ENCODE data around the gene CYP39A1. TPM values are rescaled to one million over a fixed set of nuclear protein-coding genes. Genes with fewer than 3 reads are reported as not detected.
A peak's percentile ranks its signal among the peaks of the same experiment; 100 is the strongest.

The CYP39A1 gene
- total RNA-seq, 1 donor from 2014 or later, result 0.29 TPM

GRCh38 chr6:46632053-46632452 lies 20.6 kb downstream of the CYP39A1 start:
- no peak for TF ChIP-seq CTCF (IDR thresholded peaks at IDR 0.05; ENCODE audit: insufficient read depth, low read length, poor library complexity, severe bottlenecking)
- Histone ChIP-seq H3K4me3 (ENCODE audit: low read depth, low read length) (no peak overlapping the region), H3K36me3 (ENCODE audit: control insufficient read depth, insufficient read depth, low read length) (no peaks in the 10 kb centered on the region), H3K27me3 (ENCODE audit: control insufficient read depth, insufficient read depth, low read length) (no peaks in the 10 kb centered on the region)
- DNase-seq (ENCODE audit: low read depth), result no peak

- no peak for DNase-seq (ENCODE audit: low read depth)
- H3K36me3 ChIP-seq (ENCODE audit: control insufficient read depth, insufficient read depth, low read length), result no peaks in the 10 kb centered on the region
- no peaks in the 10 kb centered on the region for H3K27me3 ChIP-seq (ENCODE audit: control insufficient read depth, insufficient read depth, low read length)
- TF ChIP-seq CTCF (IDR thresholded peaks at IDR 0.05; ENCODE audit: insufficient read depth, low read length, poor library complexity, severe bottlenecking), result no peak
- no peak overlapping the region for H3K4me3 ChIP-seq (ENCODE audit: low read depth, low read length)
Measured at GRCh38 chr6:46629691-46630090, 22.9 kb downstream of the CYP39A1 start.

- no peak for DNase-seq (ENCODE audit: low read depth)
- TF ChIP-seq CTCF (IDR thresholded peaks at IDR 0.05; ENCODE audit: insufficient read depth, low read length, poor library complexity, severe bottlenecking), result no peak
- Histone ChIP-seq H3K36me3 (ENCODE audit: control insufficient read depth, insufficient read depth, low read length) (no peaks in the 10 kb centered on the region), H3K4me3 (ENCODE audit: low read depth, low read length) (no peak overlapping the region), H3K27me3 (ENCODE audit: control insufficient read depth, insufficient read depth, low read length) (no peaks in the 10 kb centered on the region)
Measured at GRCh38 chr6:46628976-46629375, 23.6 kb downstream of the CYP39A1 start.

GRCh38 chr6:46628498-46628897 lies 24.1 kb downstream of the CYP39A1 start:
- TF ChIP-seq CTCF (IDR thresholded peaks at IDR 0.05; ENCODE audit: insufficient read depth, low read length, poor library complexity, severe bottlenecking), result no peak
- no peaks in the 10 kb centered on the region for H3K36me3 ChIP-seq (ENCODE audit: control insufficient read depth, insufficient read depth, low read length)
- no peaks in the 10 kb centered on the region for H3K27me3 ChIP-seq (ENCODE audit: control insufficient read depth, insufficient read depth, low read length)
- no peak overlapping the region for H3K4me3 ChIP-seq (ENCODE audit: low read depth, low read length)
- DNase-seq (ENCODE audit: low read depth), result no peak

DNA sequence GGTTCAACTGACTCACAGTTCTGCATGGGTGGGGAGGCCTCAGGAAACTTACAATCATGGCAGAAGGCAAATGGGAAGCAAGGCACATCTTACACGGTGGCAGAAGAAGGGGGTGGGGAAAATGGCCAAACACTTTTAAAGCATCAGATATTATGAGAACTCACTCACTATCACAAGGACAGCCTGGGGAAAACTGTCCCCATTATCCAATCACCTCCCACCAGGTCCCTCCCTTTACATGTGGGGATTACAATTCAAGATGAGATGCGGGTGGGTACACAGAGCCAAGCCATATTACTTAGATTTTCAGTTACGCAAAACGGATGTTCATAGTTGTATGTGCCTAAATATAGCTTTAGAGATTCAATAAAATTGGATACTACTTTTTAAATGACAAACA lies 25.6 kb downstream of the CYP39A1 start:
- no peak for TF ChIP-seq CTCF (IDR thresholded peaks at IDR 0.05; ENCODE audit: insufficient read depth, low read length, poor library complexity, severe bottlenecking)
- no peaks in the 10 kb centered on the region for H3K27me3 ChIP-seq (ENCODE audit: control insufficient read depth, insufficient read depth, low read length)

DNA sequence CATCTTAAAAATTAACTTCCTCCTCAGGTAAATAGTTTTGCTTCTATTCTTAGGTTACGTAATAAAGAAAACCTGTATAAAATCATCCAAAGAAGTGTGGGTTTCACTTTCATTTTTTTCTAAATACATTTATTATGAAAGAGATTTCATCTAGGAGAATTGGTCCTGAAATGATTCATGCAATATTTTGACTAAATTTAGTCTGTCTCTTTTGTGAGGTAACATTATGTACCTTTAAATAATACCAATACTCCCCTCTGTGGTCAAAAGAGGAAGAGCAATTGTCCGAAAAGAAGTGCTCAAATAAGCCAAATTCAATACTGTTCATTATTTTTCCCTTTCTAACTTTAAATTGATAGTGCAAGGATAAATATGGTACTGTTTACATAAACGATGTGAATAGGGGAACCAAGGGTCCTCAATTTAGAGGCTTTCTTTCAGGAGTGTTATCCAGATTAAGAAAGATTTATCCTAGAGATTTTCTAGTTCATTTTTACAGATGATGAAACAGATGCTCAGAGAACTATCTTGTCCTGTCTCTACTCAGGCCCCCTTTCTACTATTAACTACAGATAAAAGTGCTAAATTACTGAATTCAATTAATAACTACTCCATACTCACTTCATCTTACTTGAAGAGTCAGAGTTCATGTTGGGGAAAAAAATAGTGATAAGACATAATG lies 26.2 kb downstream of the CYP39A1 start:
- TF ChIP-seq CTCF (IDR thresholded peaks at IDR 0.05; ENCODE audit: insufficient read depth, low read length, poor library complexity, severe bottlenecking), result peak; percentile 39
- no peak for DNase-seq (ENCODE audit: low read depth)
- Histone ChIP-seq H3K4me3 (ENCODE audit: low read depth, low read length) (no peak overlapping the region), H3K36me3 (ENCODE audit: control insufficient read depth, insufficient read depth, low read length) (no peaks in the 10 kb centered on the region), H3K27me3 (ENCODE audit: control insufficient read depth, insufficient read depth, low read length) (no peaks in the 10 kb centered on the region)

More for the DNA sequence above, 25.6 kb downstream of the CYP39A1 start:
- no peak for DNase-seq (ENCODE audit: low read depth)
- Histone ChIP-seq H3K36me3 (ENCODE audit: control insufficient read depth, insufficient read depth, low read length) (no peaks in the 10 kb centered on the region), H3K4me3 (ENCODE audit: low read depth, low read length) (no peak overlapping the region)

Measured in kidney epithelial cell (primary cell).